GM21786 (cell line): ENCODE results near the gene AP1S1.
"Not testable (repeated sequence)": the region's sequence is repeated elsewhere in the genome, so short reads cannot be mapped to it uniquely, and the experiment has no call there.

Experiments
- ATAC-seq: cut with Tn5 transposase; IDR thresholded peaks from one replicate; pipeline ENCODE4 v1.9.1; 2021; ENCODE audit not compliant: unreplicated experiment

The AP1S1 gene

GRCh38 chr7:101199522-101199921 lies 45.2 kb downstream of the AP1S1 start:
- ATAC-seq = not testable (repeated sequence)

DNA sequence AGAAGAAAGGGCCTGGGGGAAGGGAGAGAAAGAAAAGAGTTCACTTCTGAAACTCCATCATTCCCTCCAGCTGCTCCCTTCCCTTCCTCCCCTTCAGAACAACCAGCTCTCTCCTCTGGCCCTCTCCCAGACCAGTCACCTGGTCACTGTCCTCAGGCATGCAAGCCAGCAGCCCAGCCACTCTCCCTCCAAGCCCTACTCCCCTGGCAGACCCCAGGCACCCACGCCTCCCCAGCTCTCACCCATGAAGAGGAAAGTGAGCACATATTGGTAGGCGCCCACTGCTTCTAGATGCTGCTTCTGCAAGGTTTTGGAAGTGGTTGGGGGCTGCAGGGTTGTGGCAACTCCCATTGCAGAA lies 46.2 kb downstream of the AP1S1 start:
- no peak for ATAC-seq

DNA sequence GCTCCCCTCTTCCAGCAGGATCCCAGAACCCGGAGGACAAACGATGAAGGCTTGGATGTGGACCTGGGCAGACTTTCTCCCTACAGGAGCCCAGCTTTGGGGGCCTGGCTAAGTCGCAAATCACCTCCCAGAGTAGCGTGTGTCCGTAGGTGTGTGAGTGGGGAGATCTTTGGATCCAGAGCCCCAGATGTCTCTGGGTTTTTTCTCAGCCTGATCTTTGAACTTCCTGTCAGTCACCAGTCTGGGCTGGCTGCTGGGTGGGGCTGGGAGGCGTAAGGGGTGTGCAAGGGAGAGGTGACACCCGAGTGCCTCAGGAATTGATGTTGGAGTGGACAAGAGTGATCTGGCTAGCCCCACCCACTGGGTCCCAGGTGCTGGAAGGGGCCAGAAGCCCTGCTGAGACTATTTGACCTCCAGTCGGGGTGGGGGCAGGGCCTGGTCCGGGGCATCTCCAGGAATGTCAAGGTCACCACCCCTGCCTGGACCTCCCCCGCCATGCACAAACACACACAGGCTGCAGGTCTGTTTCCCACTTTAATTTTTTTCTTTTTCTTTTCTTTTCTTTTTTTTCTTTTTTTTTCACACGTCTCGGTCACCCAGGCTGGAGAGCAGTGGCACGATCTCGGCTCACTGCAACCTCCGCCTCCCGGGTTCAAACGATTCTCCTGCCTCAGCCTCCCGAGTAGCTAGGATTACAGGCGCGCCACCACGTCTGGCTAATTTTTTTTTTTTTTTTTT lies 46.8 kb downstream of the AP1S1 start, which contains the start of gene MOGAT3:
TSS of gene MOGAT3 (minus strand) at position 175 of the 738 bp plus-strand sequence. CDS start 182 bp downstream, outside the sequence.
- no peak for ATAC-seq

DNA sequence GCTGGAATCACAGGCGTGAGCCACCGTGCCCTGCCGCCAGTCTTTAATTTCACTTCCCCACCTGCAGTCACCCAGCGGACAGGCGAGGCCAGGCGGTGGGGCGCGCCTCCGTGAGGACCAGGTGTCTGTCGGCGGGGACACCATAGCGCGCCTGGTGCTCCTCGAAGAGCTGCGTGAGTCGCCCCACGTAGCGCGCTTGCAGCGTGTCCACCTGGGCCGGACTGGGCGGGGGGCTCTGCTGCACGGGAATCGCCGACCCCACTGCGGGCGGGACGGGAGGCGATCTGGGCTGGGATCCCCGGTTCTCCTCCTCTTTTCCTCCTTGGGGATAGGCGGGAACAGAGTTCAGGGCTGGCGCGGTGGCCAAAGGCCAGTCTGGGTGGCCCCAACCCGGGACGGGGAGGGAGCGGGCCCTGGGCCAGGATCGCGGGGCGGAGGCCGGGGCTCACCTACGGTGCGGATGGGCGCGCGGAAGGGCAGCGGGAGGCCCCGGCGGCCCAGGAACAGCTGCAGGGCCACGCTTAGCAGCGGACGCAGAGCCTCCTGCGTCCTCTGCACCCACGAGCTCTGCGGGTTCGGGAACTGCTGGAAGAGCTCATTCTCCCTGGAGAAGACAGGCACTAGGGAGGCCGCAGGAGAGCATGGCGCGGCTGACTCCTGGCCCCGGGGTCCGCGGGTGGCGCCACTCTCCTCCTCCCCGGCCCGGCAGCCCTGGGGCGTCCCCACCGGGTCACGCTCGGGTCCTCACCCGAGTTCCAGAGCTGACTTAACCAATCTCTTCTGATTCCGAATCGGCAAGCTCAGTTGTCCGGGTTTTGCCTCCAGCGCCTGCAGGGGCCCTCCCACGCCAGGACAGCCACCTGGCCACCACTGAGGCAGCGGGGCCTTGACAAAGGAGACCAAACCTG lies 47.7 kb downstream of the AP1S1 start:
- no peak for ATAC-seq

DNA sequence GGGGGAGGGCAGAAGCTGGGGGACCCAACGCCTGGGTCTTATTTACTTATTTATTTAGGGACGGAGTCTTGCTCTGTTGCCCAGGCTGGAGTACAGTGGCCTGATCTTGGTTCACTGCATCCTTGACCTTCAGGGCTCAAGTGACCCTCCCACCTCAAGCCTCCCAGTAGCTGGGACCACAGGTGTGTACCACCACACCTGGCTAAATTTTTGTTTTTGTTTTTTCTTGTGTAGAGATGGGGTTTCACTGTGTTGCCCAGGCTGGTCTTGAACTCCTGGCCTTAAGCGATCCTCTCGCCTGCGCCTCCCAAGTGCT lies 48.3 kb downstream of the AP1S1 start:
- ATAC-seq = no peak

DNA sequence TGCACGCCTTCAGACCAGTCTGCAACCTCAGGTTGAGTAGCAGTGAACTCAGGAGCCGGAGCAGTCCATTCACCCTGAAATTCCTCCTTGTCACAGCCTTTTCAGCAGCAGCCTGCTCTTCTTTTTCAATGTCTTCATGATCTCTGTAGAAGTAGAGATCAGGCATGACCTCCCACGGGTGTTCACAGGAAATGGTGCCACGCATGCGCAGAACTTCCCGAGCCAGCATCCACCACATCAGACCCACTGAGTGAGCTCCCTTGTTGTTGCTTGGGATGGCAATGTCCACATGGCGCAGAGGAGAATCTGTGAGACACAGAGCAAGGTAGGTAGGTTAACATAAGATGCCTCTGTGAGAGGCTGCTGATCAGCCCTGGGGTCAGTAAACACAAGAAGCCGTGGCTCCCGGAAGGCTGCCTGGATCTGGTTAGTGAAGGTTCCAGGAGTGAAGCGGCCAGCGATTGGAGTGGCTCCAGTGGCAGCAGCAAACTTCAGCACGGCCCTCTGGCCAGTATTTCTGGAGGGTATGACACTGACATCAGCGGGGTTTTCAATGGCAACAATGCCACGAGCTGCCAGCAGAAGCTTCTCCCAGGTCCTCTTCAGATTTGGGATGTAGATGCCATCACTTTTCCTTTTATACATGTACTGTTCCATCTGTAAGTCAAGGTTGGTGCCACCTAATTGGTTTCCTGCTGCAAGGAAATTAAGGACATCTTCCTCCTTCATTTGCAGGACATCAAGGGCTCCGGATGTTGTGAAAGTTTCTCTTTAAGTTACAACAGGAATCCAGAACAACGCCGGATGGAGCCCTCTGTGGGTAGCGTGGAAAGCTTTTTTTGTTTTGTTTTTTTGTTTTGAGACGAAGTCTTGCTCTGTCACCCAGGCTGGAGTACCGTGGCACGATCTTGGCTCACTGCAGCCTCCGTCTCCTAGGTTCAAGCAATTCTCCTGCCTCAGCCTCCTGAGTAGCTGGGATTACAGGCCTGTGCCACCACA lies 49.8 kb downstream of the AP1S1 start:
- ATAC-seq = not testable (repeated sequence)

DNA sequence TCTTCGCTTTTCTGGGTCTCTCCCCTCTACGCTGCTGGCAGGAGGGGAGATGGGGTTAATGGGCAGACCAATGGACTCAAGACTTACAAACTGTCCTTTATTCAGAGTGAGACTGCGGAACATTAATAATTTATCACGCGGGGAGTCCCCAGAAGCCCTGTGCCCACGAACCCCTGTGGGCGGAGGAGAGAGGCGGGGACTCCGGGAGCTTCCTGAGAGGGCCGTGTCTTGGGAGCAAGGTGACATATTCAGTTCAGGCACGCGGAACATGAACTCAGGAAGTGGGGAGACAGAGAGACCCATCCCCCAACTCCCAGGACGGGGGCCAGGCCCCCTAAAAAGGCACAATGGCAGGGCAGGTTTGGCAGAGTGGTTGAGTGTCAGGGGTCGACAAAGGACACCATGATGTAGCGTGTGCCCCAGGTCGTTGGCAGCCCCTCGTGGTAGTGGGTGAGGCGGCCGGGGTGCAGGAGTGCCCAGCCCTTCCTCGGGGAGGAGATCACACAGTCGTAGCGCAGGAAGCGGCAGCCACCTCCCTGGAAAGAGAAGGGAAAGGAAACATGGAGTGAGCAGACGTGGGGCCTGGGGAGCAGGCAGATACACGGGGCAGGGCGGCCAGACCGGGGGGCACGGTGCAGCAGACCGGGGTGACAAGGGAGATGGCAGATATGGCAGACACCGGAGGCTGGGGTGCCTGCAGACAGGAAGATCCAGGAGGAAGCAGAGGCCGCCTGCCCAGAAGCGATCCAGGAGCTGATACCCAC lies 51.8 kb downstream of the AP1S1 start:
- ATAC-seq = no peak

GRCh38 chr7:101206665-101207042 lies 52.4 kb downstream of the AP1S1 start:
- ATAC-seq = no peak

DNA sequence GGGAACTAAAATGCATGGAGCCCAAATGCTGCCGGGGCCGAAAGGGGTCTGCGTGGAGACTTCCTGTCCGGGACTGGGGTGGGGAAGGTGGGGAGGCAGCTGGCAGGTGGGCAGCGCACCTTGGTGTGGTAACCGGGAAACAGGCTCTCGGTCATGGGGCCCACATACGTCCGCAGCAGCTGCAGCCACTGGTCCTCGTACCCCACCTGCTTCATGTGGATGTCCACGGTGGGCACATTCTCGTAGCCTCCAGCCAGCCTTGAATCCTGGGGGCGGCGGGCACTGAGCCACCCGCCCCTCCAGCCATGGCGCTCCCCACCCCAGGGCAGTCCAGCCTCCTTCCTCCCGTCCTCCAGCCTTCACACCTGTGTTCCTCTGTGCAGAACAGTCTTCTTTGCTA lies 53.2 kb downstream of the AP1S1 start:
- no peak for ATAC-seq

DNA sequence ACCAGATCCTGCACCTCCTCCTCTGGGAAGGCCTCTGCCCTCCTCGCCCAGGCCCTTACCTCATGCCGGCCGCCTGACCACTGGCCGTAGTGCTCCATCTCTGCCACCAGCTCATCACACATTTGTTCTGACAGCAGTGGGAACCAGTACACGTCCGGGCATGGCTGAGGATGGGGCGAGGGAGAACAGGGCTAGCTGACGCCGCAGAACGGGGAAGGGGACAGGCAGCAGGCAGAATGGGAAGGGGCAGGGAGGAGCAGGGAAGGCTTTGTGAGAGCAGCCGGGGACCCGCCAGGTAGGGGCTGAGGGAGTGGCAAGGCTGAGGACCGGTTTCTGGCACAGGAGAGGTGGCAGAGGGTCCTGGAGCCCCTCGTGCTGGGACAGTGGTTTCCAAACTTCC lies 54.5 kb downstream of the AP1S1 start:
- no peak for ATAC-seq

DNA sequence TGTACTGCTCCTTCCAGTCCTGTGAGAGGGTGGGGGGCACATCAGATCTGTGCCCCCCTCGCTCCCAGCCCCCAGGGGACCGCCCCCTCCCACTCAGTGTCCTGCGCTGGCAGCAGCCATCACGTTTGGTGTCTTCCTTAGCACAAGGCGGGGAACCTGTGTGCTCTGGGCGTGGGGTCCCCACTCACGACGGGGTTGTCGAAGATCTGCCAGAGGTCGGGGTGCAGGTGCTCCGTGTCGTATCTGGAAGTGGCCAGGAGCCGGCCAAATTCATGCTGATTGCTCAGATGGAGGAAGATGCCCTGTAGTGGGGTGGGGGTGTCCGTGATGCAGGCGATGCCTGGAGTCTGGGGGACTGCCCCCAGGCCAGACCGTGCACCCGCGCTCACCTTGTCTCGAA lies 55.9 kb downstream of the AP1S1 start:
- ATAC-seq = no peak
